ENCODE measurements around the gene DAD1.

- TF ChIP-seq EZH2 (IDR thresholded peaks at IDR 0.05; ENCODE audit: low read length) (no peak), CTCF (optimal IDR thresholded peaks at IDR 0.05 in 1 of 3, IDR thresholded peaks at IDR 0.05 in 1 of 3, conservative IDR thresholded peaks at IDR 0.05 in 1 of 3; ENCODE audit: extremely low read depth in 1 of 3, insufficient read depth in 2 of 3, low read length in 3 of 3) (no peak)
Observed at GRCh38 chr14:22572562-22573058, 16.4 kb downstream of the DAD1 start.

Data from keratinocyte (primary cell).